SHP77 treated with DMSO at 0.1 percent for 48 hours (cell line): ENCODE results near the gene CADM2.
"Not testable (repeated sequence)": the region's sequence is repeated elsewhere in the genome, so short reads cannot be mapped to it uniquely, and the experiment has no call there.

Experiments
- DNase-seq: peaks from one replicate; lab custom pipeline; 2025; lab: John Stamatoyannopoulos, UW

CADM2 gene

GRCh38 chr3:85950435-85950834 is 991.6 kb downstream of the CADM2 start:
- DNase-seq = no peak

GRCh38 chr3:85960793-85961192 is 1002.0 kb downstream of the CADM2 start:
- DNase-seq = no peak

GRCh38 chr3:85977615-85978338 is 1019.0 kb downstream of the CADM2 start:
- no peak for DNase-seq

- no peak for DNase-seq
Observed at GRCh38 chr3:85979034-85979433, 1020.2 kb downstream of the CADM2 start.

- DNase-seq = not testable (repeated sequence)
Observed at GRCh38 chr3:85989581-85989980, 1030.8 kb downstream of the CADM2 start.

- no peak for DNase-seq
Observed at GRCh38 chr3:86029590-86029989, 1070.8 kb downstream of the CADM2 start.

GRCh38 chr3:86037916-86038315 is 1079.1 kb downstream of the CADM2 start:
- no peak for DNase-seq

- DNase-seq = no peak
Observed at GRCh38 chr3:86046436-86047136, 1087.8 kb downstream of the CADM2 start.

- no peak for DNase-seq
Observed at GRCh38 chr3:86047161-86047560, 1088.4 kb downstream of the CADM2 start.

- no peak for DNase-seq
Observed at GRCh38 chr3:86051058-86051457, 1092.3 kb downstream of the CADM2 start.

GRCh38 chr3:86056032-86056431 is 1097.2 kb downstream of the CADM2 start:
- DNase-seq = no peak

GRCh38 chr3:86056962-86057361 is 1098.2 kb downstream of the CADM2 start:
- no peak for DNase-seq

GRCh38 chr3:86073799-86074198 is 1115.0 kb downstream of the CADM2 start:
- no peak for DNase-seq

- DNase-seq = no peak
Observed at GRCh38 chr3:86087160-86087871, 1128.5 kb downstream of the CADM2 start.

- DNase-seq = no peak
Observed at GRCh38 chr3:86104154-86104553, 1145.4 kb downstream of the CADM2 start.

GRCh38 chr3:86109434-86109833 is 1150.6 kb downstream of the CADM2 start:
- no peak for DNase-seq
